ENCODE measurements around the gene LONP2.
"Not testable (repeated sequence)": the region's sequence is repeated elsewhere in the genome, so short reads cannot be mapped to it uniquely, and the experiment has no call there.

Gene LONP2

DNA sequence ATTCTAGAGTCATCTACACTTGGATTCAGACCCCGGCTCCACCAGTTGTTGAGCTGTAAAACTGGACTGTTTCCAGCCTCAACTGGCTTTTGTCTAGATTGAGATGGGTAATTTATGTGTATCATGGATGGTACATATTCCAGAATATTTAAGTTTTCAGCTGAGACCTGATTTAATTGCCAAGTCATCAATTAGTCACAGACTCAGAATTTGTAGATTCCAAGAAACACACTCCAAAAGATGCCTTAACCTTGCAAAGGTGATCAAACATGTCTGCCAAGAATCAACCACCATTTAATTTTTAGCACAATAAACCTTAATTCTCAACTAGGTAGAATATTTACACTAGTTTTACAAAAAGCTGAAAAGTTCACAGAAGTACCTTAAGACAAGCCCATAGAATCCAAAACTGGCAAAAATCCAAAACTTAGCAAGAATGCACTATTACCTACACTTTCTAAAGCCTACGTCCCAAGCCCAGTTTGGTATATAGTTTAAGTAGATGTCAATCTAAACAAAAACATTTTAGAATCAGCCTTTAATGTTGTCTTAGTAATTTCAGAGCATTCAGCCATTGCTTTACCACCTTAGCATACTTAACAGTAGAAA lies 123.4 kb downstream of the LONP2 start:
- Histone ChIP-seq H3K27me3 (ENCODE audit: insufficient read depth, low read length) (no peaks in the 10 kb centered on the region), H3K9me3 (ENCODE audit: low read length) (no peaks in the 10 kb centered on the region), H2AFZ (ENCODE audit: low read length) (no peak overlapping the region), H4K20me1 (ENCODE audit: insufficient read depth, low read length) (no peaks in the 10 kb centered on the region), H3K4me3 (ENCODE audit: low read depth, low read length, poor library complexity, severe bottlenecking) (no peak overlapping the region), H3K9ac (ENCODE audit: low read length) (peak overlapping the region; percentile 60; the same call in 1 of the 2 replicates), H3K9me2 (ENCODE audit: low read depth, low read length) (no peaks in the 10 kb centered on the region), H3F3A (ENCODE audit: insufficient read depth, low read length) (no peaks in the 10 kb centered on the region), H3K27ac (ENCODE audit: low read depth, low read length, poor library complexity, severe bottlenecking) (peak overlapping the region; percentile 44), H3K4me1 (ENCODE audit: insufficient read depth, low read length, severe bottlenecking) (peaks cover 28% of the 10 kb centered on the region), H3K4me2 (ENCODE audit: low read length) (0 out of 2 replicates have a peak overlapping the region, but pooled peaks have one; percentile 97), H3K79me2 (ENCODE audit: insufficient read depth, low read length) (peaks cover 86% of the 10 kb centered on the region), H3K36me3 (ENCODE audit: insufficient read depth, low read length) (no peaks in the 10 kb centered on the region)
- no peak for TF ChIP-seq CTCF (IDR thresholded peaks at IDR 0.05; ENCODE audit: low read length)
- no peak for TF ChIP-seq EZH2 (IDR thresholded peaks at IDR 0.05; ENCODE audit: borderline replicate concordance, low read length)

GRCh38 chr16:48369765-48370164 lies 125.7 kb downstream of the LONP2 start:
- H3K9me3 ChIP-seq (ENCODE audit: low read length): no peaks in the 10 kb centered on the region
- no peaks in the 10 kb centered on the region; the same call in 1 of the 2 replicates for H4K20me1 ChIP-seq (ENCODE audit: insufficient read depth, low read length)
- H3K27me3 ChIP-seq (ENCODE audit: insufficient read depth, low read length): no peaks in the 10 kb centered on the region
- H3K27ac ChIP-seq (ENCODE audit: low read depth, low read length, poor library complexity, severe bottlenecking): no peak overlapping the region
- peaks cover 88% of the 10 kb centered on the region for H3K79me2 ChIP-seq (ENCODE audit: insufficient read depth, low read length)
- no peaks in the 10 kb centered on the region for H3K9me2 ChIP-seq (ENCODE audit: low read depth, low read length)
- no peak overlapping the region for H3K9ac ChIP-seq (ENCODE audit: low read length)
- no peak overlapping the region for H3K4me3 ChIP-seq (ENCODE audit: low read depth, low read length, poor library complexity, severe bottlenecking)
- H3F3A ChIP-seq (ENCODE audit: insufficient read depth, low read length): no peaks in the 10 kb centered on the region
- H2AFZ ChIP-seq (ENCODE audit: low read length): no peak overlapping the region
- H3K36me3 ChIP-seq (ENCODE audit: insufficient read depth, low read length): no peaks in the 10 kb centered on the region
- H3K4me1 ChIP-seq (ENCODE audit: insufficient read depth, low read length, severe bottlenecking): peaks cover 28% of the 10 kb centered on the region
- TF ChIP-seq CTCF (IDR thresholded peaks at IDR 0.05; ENCODE audit: low read length): no peak
- no peak for TF ChIP-seq EZH2 (IDR thresholded peaks at IDR 0.05; ENCODE audit: borderline replicate concordance, low read length)
- no peak overlapping the region for H3K4me2 ChIP-seq (ENCODE audit: low read length)

GRCh38 chr16:48370229-48370628 lies 126.1 kb downstream of the LONP2 start:
- H4K20me1 ChIP-seq (ENCODE audit: insufficient read depth, low read length): no peaks in the 10 kb centered on the region; the same call in 1 of the 2 replicates
- H3K4me3 ChIP-seq (ENCODE audit: low read depth, low read length, poor library complexity, severe bottlenecking): no peak overlapping the region
- H3K79me2 ChIP-seq (ENCODE audit: insufficient read depth, low read length): peaks cover 88% of the 10 kb centered on the region
- H2AFZ ChIP-seq (ENCODE audit: low read length): no peak overlapping the region
- H3K9me2 ChIP-seq (ENCODE audit: low read depth, low read length): no peaks in the 10 kb centered on the region
- H3K9ac ChIP-seq (ENCODE audit: low read length): no peak overlapping the region
- no peaks in the 10 kb centered on the region for H3K9me3 ChIP-seq (ENCODE audit: low read length)
- TF ChIP-seq EZH2 (IDR thresholded peaks at IDR 0.05; ENCODE audit: borderline replicate concordance, low read length) (no peak), CTCF (IDR thresholded peaks at IDR 0.05; ENCODE audit: low read length) (no peak)
- H3F3A ChIP-seq (ENCODE audit: insufficient read depth, low read length): no peaks in the 10 kb centered on the region
- no peaks in the 10 kb centered on the region for H3K27me3 ChIP-seq (ENCODE audit: insufficient read depth, low read length)
- H3K36me3 ChIP-seq (ENCODE audit: insufficient read depth, low read length): no peaks in the 10 kb centered on the region
- no peak overlapping the region for H3K27ac ChIP-seq (ENCODE audit: low read depth, low read length, poor library complexity, severe bottlenecking)
- H3K4me1 ChIP-seq (ENCODE audit: insufficient read depth, low read length, severe bottlenecking): peaks cover 28% of the 10 kb centered on the region
- no peak overlapping the region for H3K4me2 ChIP-seq (ENCODE audit: low read length)

- H4K20me1 ChIP-seq (ENCODE audit: insufficient read depth, low read length); H3K36me3 ChIP-seq (ENCODE audit: insufficient read depth, low read length); H3K9ac ChIP-seq (ENCODE audit: low read length); H3K27ac ChIP-seq (ENCODE audit: low read depth, low read length, poor library complexity, severe bottlenecking); H3K4me2 ChIP-seq (ENCODE audit: low read length); H3K4me3 ChIP-seq (ENCODE audit: low read depth, low read length, poor library complexity, severe bottlenecking); H3K9me3 ChIP-seq (ENCODE audit: low read length); H3K27me3 ChIP-seq (ENCODE audit: insufficient read depth, low read length); H2AFZ ChIP-seq (ENCODE audit: low read length); H3K9me2 ChIP-seq (ENCODE audit: low read depth, low read length); H3F3A ChIP-seq (ENCODE audit: insufficient read depth, low read length): not testable (repeated sequence)
- Histone ChIP-seq H3K79me2 (ENCODE audit: insufficient read depth, low read length) (peaks cover 89% of the 10 kb centered on the region), H3K4me1 (ENCODE audit: insufficient read depth, low read length, severe bottlenecking) (peaks cover 23% of the 10 kb centered on the region)
Measured at GRCh38 chr16:48370668-48371392, 126.7 kb downstream of the LONP2 start.
